ENCODE data around the gene TBC1D5. TPM values are rescaled to one million over a fixed set of nuclear protein-coding genes. Genes with fewer than 3 reads are reported as not detected.

Gene TBC1D5
- total RNA-seq, 1 donor from 2014 or later = 106 TPM

GRCh38 chr3:17143893-17144664 is 598.4 kb downstream of the TBC1D5 start:
- no peak for TF ChIP-seq CTCF (IDR thresholded peaks at IDR 0.05)
- H3K27ac Mint-ChIP-seq = no peak overlapping the region
- DNase-seq (no peak), ATAC-seq (ENCODE audit: low read depth) (no peak)
- H3K27me3 Mint-ChIP-seq = peaks cover 5% of the 10 kb centered on the region
- peaks cover 7% of the 10 kb centered on the region for H3K4me1 Mint-ChIP-seq
- no peaks in the 10 kb centered on the region for H3K9me3 Mint-ChIP-seq
- ChIA-PET CTCF (no interaction called here), POLR2A (no interaction called here)
- H3K36me3 Mint-ChIP-seq (ENCODE audit: low read depth) = no peaks in the 10 kb centered on the region
- no peak overlapping the region for H3K4me3 Mint-ChIP-seq
- intact Hi-C loops (cut with micrococcal nuclease) = no loop called here

GRCh38 chr3:17142516-17142915 is 599.9 kb downstream of the TBC1D5 start:
- POLR2A ChIA-PET = no interaction called here
- no peak for TF ChIP-seq CTCF (IDR thresholded peaks at IDR 0.05)
- no peak overlapping the region for H3K4me3 Mint-ChIP-seq
- H3K27me3 Mint-ChIP-seq = peaks cover 5% of the 10 kb centered on the region
- H3K9me3 Mint-ChIP-seq = no peaks in the 10 kb centered on the region
- peaks cover 9% of the 10 kb centered on the region for H3K4me1 Mint-ChIP-seq
- intact Hi-C loops (cut with micrococcal nuclease) = no loop called here
- ATAC-seq (ENCODE audit: low read depth) (no peak), DNase-seq (no peak)
- no peaks in the 10 kb centered on the region for H3K36me3 Mint-ChIP-seq (ENCODE audit: low read depth)
- H3K27ac Mint-ChIP-seq = no peak overlapping the region
- CTCF ChIA-PET = no interaction called here

GRCh38 chr3:17141699-17142098 is 600.7 kb downstream of the TBC1D5 start:
- H3K9me3 Mint-ChIP-seq = no peaks in the 10 kb centered on the region
- H3K4me1 Mint-ChIP-seq = peaks cover 9% of the 10 kb centered on the region
- ATAC-seq (ENCODE audit: low read depth) (no peak), DNase-seq (no peak)
- H3K27ac Mint-ChIP-seq = no peak overlapping the region
- H3K4me3 Mint-ChIP-seq = no peak overlapping the region
- no peak for TF ChIP-seq CTCF (IDR thresholded peaks at IDR 0.05)
- intact Hi-C loops (cut with micrococcal nuclease) = loop anchor here (2.0 kb wide), 1 partner anchor 541 kb away; no protein-coding TSS in a partner anchor
- ChIA-PET POLR2A (interaction anchor here (0.6 kb wide), 1 partner anchor 874 kb away, joined by 3 read pairs; no protein-coding TSS in a partner anchor), CTCF (no interaction called here)
- H3K36me3 Mint-ChIP-seq (ENCODE audit: low read depth) = no peaks in the 10 kb centered on the region
- peaks cover 5% of the 10 kb centered on the region for H3K27me3 Mint-ChIP-seq

- intact Hi-C loops (cut with micrococcal nuclease) = loop anchor here (2.0 kb wide), 1 partner anchor 540 kb away; no protein-coding TSS in a partner anchor
- Mint-ChIP-seq H3K9me3 (no peaks in the 10 kb centered on the region), H3K36me3 (ENCODE audit: low read depth) (no peaks in the 10 kb centered on the region), H3K4me1 (peaks cover 9% of the 10 kb centered on the region), H3K4me3 (no peak overlapping the region), H3K27ac (no peak overlapping the region), H3K27me3 (peaks cover 5% of the 10 kb centered on the region)
- DNase-seq = no peak
- no peak for ATAC-seq (ENCODE audit: low read depth)
- TF ChIP-seq CTCF (IDR thresholded peaks at IDR 0.05) = no peak
- ChIA-PET CTCF (interaction anchor here (1.1 kb wide), 1 partner anchor 312 kb away, joined by 3 read pairs; no protein-coding TSS in a partner anchor), POLR2A (no interaction called here)
These were observed 601.5 kb downstream of the TBC1D5 start for GRCh38 chr3:17140670-17141505.

Measured in activated B cell treated with CpG ODN at 0.5 μM for 24 hours (primary cell).